ENCODE data around the gene IPO4. TPM values are rescaled to one million over a fixed set of nuclear protein-coding genes. Genes with fewer than 3 reads are reported as not detected.
A peak's percentile ranks its signal among the peaks of the same experiment; 100 is the strongest.

Gene IPO4
- total RNA-seq (10 to 100 TPM; 24.4 to 24.8 TPM), polyA plus RNA-seq (10 to 100 TPM; 20.2 to 27.5 (median 21.1) TPM), total RNA-seq (1.8 to 6.1 (median 4.5) reads per million in 6 experiments)

DNA sequence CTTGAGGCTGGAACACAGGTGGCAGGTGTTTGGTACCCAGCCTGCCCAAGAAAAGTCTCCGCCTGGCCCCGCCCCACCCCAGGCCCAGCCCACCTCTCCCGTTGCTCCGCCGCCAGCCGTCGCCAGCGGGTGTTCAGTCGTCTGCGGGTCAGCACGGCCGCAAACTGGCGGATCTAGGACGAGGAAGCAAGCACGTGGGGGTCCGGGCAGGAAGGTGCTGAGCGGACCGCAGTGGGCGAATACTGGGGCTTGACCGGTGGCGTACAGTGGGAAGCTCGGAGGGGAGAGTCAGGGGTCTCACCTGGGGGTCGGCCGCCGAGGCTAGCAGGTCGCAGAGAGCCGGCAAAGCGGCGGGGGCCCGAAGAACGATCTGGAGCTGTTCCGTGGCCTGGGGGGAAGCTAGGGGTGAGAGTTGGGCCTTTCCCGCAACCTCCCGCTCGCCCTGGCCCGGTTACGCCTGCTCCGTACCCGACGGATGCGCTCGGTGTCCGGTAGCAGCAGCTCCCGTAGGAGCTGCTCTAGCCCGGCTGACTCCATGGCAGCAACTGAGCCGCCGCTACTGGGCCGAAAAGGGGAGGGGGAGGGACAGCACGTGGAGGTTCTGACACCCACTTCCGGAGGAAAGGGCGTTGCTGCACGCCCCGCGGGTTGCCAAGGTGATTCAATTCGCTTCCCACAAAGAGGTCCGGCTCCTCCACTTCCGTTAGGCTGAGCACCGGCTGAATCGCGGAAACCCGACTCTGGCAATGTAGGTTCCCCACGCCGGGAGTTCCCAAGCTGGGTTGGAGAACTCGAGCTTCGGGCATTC, at the start of gene IPO4:
Gene IPO4 (minus strand): TSS at position 566 of the 808 bp plus-strand sequence. CDS start 29 bp downstream, at position 537.
- Mint-ChIP-seq H3K27ac (peak within 1 kb of the TSS; percentile 83 to 97 (median 94)), H3K4me1 (peaks cover 14 to 61% (median 44%) of the 10 kb centered on the region in 4 donors), H3K4me3 (peak within 1 kb of the TSS; percentile 80 to 95 (median 90)), H3K27me3 (peaks cover 0 to 2% (median 0%) of the 10 kb centered on the region in 5 donors), H3K9me3 (no peaks in the 10 kb centered on the region), H3K36me3 (peaks cover 0 to 37% (median 10%) of the 10 kb centered on the region in 3 donors)
- DNase-seq, result peak; percentile 85 to 98 (median 94)
- POLR2A ChIA-PET, result interaction anchor here (0.5 to 4.8 kb wide), 24 partner anchors 8 to 1169 kb away, joined by 3 to 36 read pairs (median 4); partner anchors contain the start of genes CARMIL3, CBLN3, CHMP4A and DCAF11
- ATAC-seq, result peak; percentile 90 to 97

- no peaks in the 10 kb centered on the region for H3K27me3 Mint-ChIP-seq
- H3K4me3 Mint-ChIP-seq, result peak overlapping the region in 4 of 10 donors; percentile 2 to 20 (median 5)
- H3K9me3 Mint-ChIP-seq, result no peaks in the 10 kb centered on the region
- DNase-seq, result no peak
- no peak for ATAC-seq
- POLR2A ChIA-PET, result interaction anchor here (0.6 to 1.2 kb wide), 5 partner anchors 15 to 192 kb away, joined by 3 to 7 read pairs (median 3); partner anchors contain the start of genes CHMP4A and KHNYN
- peaks cover 10 to 70% (median 18%) of the 10 kb centered on the region in 3 donors for H3K36me3 Mint-ChIP-seq
- H3K27ac Mint-ChIP-seq, result peak overlapping the region in 8 of 10 donors; percentile 32 to 89 (median 45)
- peaks cover 41 to 89% (median 84%) of the 10 kb centered on the region in 4 donors for H3K4me1 Mint-ChIP-seq
These were observed 49.5 kb upstream of the IPO4 start for GRCh38 chr14:24238123-24238522.

- DNase-seq (no peak), ATAC-seq (no peak)
- peak overlapping the region in 2 of 10 donors; percentile 2 to 20 for H3K4me3 Mint-ChIP-seq
- POLR2A ChIA-PET, result interaction anchor here (0.6 to 1.2 kb wide), 3 partner anchors 15 to 33 kb away, joined by 3 to 7 read pairs (median 3); partner anchors contain the start of gene CHMP4A
- H3K4me1 Mint-ChIP-seq, result peaks cover 39 to 88% (median 82%) of the 10 kb centered on the region in 4 donors
- H3K27me3 Mint-ChIP-seq, result no peaks in the 10 kb centered on the region
- H3K9me3 Mint-ChIP-seq, result no peaks in the 10 kb centered on the region
- peak overlapping the region in 5 of 10 donors; percentile 41 to 84 (median 49) for H3K27ac Mint-ChIP-seq
- peaks cover 10 to 70% (median 18%) of the 10 kb centered on the region in 3 donors for H3K36me3 Mint-ChIP-seq
These were observed 48.9 kb upstream of the IPO4 start for GRCh38 chr14:24237463-24237955.

- Mint-ChIP-seq H3K4me1 (peaks cover 37 to 83% (median 78%) of the 10 kb centered on the region in 4 donors), H3K36me3 (peaks cover 10 to 64% (median 18%) of the 10 kb centered on the region in 3 donors), H3K4me3 (peak overlapping the region in 2 of 10 donors; percentile 16 to 17), H3K27me3 (no peaks in the 10 kb centered on the region), H3K9me3 (no peaks in the 10 kb centered on the region), H3K27ac (peak overlapping the region in 6 of 10 donors; percentile 38 to 84 (median 50))
- POLR2A ChIA-PET, result no interaction called here
- ATAC-seq, result no peak
- DNase-seq, result no peak
These were observed 48.3 kb upstream of the IPO4 start for GRCh38 chr14:24236689-24237462.

DNA sequence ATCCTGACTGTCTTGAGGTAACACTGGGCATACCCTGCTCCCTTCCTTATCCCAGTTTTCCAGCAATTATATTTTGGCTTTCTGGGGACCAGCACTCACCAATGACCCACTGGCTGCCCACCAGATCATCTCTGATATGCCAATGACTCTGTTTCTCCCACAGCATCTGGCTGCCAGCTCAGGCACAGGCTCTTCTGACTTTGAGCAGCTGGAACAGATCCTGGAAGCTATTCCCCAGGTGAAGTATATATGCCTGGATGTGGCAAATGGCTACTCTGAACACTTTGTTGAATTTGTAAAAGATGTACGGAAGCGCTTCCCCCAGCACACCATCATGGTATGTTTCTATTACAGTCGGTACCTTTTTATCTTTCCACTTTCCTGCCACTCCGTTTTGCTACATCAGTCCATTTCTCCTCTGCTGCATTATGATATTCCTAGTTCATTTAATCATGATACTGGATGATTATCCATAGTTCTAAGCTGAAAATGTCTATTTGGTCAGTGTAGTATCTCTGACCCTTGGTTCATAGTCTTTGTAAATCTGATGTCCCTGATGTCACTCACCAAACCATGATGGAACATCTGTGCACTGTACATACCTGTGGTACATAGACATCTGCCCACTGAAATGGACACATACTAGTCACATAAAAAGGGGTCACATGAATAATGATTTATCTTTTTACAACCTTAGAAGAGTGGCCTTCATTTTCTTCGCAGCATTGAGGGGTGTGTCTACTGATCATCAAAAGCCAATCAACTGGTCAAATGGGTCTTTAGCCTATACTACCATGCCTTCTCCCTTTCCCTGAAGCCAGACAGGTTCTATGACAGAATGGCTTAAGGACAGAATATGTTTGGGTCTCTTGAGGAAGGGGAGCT, 47.4 kb upstream of the IPO4 start:
- Mint-ChIP-seq H3K4me3 (peak overlapping the region in 3 of 10 donors; percentile 1 to 35 (median 33)), H3K27me3 (no peaks in the 10 kb centered on the region), H3K27ac (peak overlapping the region; percentile 32 to 84 (median 72)), H3K9me3 (no peaks in the 10 kb centered on the region), H3K4me1 (peaks cover 37 to 83% (median 80%) of the 10 kb centered on the region in 4 donors), H3K36me3 (peaks cover 10 to 63% (median 18%) of the 10 kb centered on the region in 3 donors)
- POLR2A ChIA-PET, result interaction anchor here (0.5 to 5.4 kb wide), 5 partner anchors 23 to 47 kb away, joined by 3 to 50 read pairs (median 3); partner anchors contain the start of genes CHMP4A, IPO4, MDP1 and RABGGTA
- DNase-seq, result no peak
- no peak for ATAC-seq

DNA sequence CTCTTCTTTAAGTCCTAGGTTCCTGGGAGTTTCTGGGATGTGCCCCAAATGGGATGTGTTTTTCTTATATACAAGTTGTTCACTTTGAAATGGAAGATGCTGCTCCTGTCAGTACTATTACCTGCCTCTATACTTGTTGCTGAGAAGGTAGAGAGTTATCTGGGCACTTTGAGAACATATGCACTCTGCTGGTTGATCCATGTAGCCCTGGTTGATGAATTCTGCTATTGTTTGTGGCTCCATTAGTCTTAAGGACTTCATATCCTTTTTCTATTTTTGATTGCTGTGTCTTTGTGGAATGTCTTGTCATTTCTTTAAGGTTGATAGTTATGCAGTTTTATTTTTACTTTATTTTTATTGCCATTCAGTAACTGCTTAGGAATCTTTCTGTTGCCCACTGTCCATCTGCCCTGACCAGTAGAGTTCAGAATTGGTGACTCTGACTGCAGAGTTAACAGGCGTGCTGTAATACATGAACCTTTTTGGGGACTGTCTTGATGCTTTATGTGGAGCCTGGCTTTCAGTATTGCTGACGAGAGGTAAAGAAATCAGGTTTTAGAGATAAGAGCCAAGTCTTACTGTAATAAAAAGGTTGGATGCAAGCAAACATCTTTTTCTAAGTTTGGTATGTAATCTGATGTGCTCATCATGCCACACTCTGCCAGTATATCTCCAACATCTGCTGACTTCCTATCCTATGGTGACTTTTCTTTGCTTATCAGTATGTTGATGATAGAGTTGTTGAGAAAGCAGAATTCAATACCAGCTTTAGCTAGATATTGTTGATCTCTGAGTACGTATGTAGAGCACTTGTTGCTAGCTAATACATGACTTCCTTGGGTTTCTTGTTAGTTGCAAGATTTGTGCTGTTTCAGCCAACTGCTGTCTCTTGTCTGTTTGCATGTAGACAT, 45.7 kb upstream of the IPO4 start:
- peaks cover 10 to 46% (median 18%) of the 10 kb centered on the region in 3 donors for H3K36me3 Mint-ChIP-seq
- H3K4me3 Mint-ChIP-seq, result peak overlapping the region in 8 of 10 donors; percentile 13 to 99 (median 91)
- DNase-seq (no peak), ATAC-seq (no peak)
- POLR2A ChIA-PET, result interaction anchor here (0.5 to 5.4 kb wide), 7 partner anchors 8 to 65 kb away, joined by 3 to 53 read pairs (median 7); partner anchors contain the start of genes CHMP4A, IPO4, MDP1 and RABGGTA
- peaks cover 29 to 73% (median 68%) of the 10 kb centered on the region in 4 donors for H3K4me1 Mint-ChIP-seq
- peak overlapping the region; percentile 3 to 96 (median 60) for H3K27ac Mint-ChIP-seq
- no peaks in the 10 kb centered on the region for H3K9me3 Mint-ChIP-seq
- no peaks in the 10 kb centered on the region for H3K27me3 Mint-ChIP-seq

- ATAC-seq, result no peak
- H3K27me3 Mint-ChIP-seq, result no peaks in the 10 kb centered on the region
- H3K9me3 Mint-ChIP-seq, result no peaks in the 10 kb centered on the region
- H3K4me1 Mint-ChIP-seq, result peaks cover 24 to 69% (median 64%) of the 10 kb centered on the region in 4 donors
- H3K27ac Mint-ChIP-seq, result peak overlapping the region; percentile 3 to 99 (median 95)
- POLR2A ChIA-PET, result interaction anchor here (0.6 to 5.4 kb wide), 5 partner anchors 9 to 68 kb away, joined by 3 to 53 read pairs (median 7); partner anchors contain the start of genes CHMP4A, MDP1, RABGGTA and TINF2
- peak overlapping the region; percentile 87 to 100 (median 98) for H3K4me3 Mint-ChIP-seq
- peaks cover 10 to 40% (median 18%) of the 10 kb centered on the region in 3 donors for H3K36me3 Mint-ChIP-seq
- no peak for DNase-seq
These were observed 44.9 kb upstream of the IPO4 start for GRCh38 chr14:24233538-24233866.

GRCh38 chr14:24232645-24233537, 44.3 kb upstream of the IPO4 start, which contains the start of gene GMPR2:
Gene GMPR2 (plus strand): TSS chr14:24232929. CDS start chr14:24233254, 325 bp downstream.
- Mint-ChIP-seq H3K27ac (peak within 1 kb of the TSS; percentile 91 to 99 (median 95)), H3K36me3 (peaks cover 10 to 40% (median 13%) of the 10 kb centered on the region in 3 donors), H3K27me3 (no peaks in the 10 kb centered on the region), H3K4me3 (peak within 1 kb of the TSS; percentile 87 to 100 (median 98)), H3K9me3 (no peaks in the 10 kb centered on the region), H3K4me1 (peaks cover 19 to 67% (median 59%) of the 10 kb centered on the region in 4 donors)
- ATAC-seq, result peak; percentile 15 to 41
- peak in 3 of 10 donors; percentile 23 to 34 (median 24) for DNase-seq
- POLR2A ChIA-PET, result interaction anchor here (1.1 to 5.4 kb wide), 7 partner anchors 9 to 97 kb away, joined by 3 to 53 read pairs (median 6); partner anchors contain the start of genes CHMP4A, MDP1, PSME1 and RABGGTA

DNA sequence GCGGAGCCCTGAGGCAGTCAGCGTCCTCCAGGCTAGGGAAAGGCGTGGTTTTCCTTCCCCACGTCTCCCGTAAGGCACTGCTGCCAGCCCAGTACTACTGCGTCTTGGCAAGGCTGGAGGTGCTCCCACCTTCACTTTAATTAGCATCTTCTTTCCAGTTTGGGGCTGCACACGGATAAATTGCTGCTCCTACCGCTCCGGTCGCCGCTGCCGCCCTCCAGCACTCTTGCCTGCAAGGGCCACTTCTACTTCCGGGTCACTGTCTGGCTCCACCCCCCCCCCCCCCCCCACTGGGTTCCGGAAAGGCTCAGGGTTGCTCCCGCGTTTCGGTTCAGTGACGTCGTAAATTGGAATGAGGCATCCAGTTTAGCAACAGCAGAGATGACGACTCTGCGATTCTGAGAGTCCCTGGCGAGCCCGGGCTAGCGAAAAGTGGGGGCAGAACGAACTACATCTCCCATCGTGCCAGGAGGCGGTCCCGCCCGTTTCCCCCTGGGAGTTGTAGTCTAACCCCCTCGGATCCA, 43.6 kb upstream of the IPO4 start, which contains the start of gene NEDD8:
Gene NEDD8 (minus strand): TSS at position 247 of the 524 bp plus-strand sequence. CDS start 100 bp downstream, at position 147.
- peak within 1 kb of the TSS; percentile 91 to 99 (median 95) for H3K27ac Mint-ChIP-seq
- DNase-seq (peak; percentile 68 to 94 (median 84)), ATAC-seq (peak; percentile 87 to 89)
- H3K9me3 Mint-ChIP-seq, result no peaks in the 10 kb centered on the region
- peaks cover 16 to 64% (median 57%) of the 10 kb centered on the region in 4 donors for H3K4me1 Mint-ChIP-seq
- peaks cover 11 to 40% (median 13%) of the 10 kb centered on the region in 3 donors for H3K36me3 Mint-ChIP-seq
- H3K27me3 Mint-ChIP-seq, result no peaks in the 10 kb centered on the region
- POLR2A ChIA-PET, result interaction anchor here (1.2 to 5.4 kb wide), 6 partner anchors 10 to 96 kb away, joined by 4 to 53 read pairs (median 6); partner anchors contain the start of genes CHMP4A, MDP1, PSME1 and RABGGTA
- H3K4me3 Mint-ChIP-seq, result peak within 1 kb of the TSS; percentile 87 to 100 (median 98)
